GM23338 (cell line): ENCODE results near the gene SLC25A42. TPM values are rescaled to one million over a fixed set of nuclear protein-coding genes. Genes with fewer than 3 reads are reported as not detected.

Experiments used
- CREB1 ChIP-seq: fragments of 250-450 bp; sonication (Bioruptor Pico); IDR thresholded peaks from 2 replicates; pipeline ENCODE4 v1.5.0; 2020; ENCODE audit warnings: low read depth, mild to moderate bottlenecking, moderate library complexity
- CTCF ChIP-seq, 2 experiments: fragments of 200-600 bp in 1 of 2; sonication (generic) in 1 of 2; conservative IDR thresholded peaks; 2 replicates each; pipeline versions ENCODE4 v1.5.1 to v1.6.1; 2016 to 2017; ENCODE audit warnings: antibody characterized with exemption in 2 of 2, low read depth in 2 of 2, mild to moderate bottlenecking in 2 of 2, moderate library complexity in 1 of 2
- ETS1 ChIP-seq: IDR thresholded peaks from 2 replicates; pipeline ENCODE4 v1.6.1; 2016; ENCODE audit warnings: antibody characterized with exemption
- EZH2 ChIP-seq: fragments of 200-600 bp; sonication (generic); IDR thresholded peaks from one replicate; pipeline ENCODE4 v1.8.0; 2017; ENCODE audit warnings: antibody characterized with exemption, mild to moderate bottlenecking, low read depth; ENCODE audit not compliant: unreplicated experiment
- EZH2phosphoT487 ChIP-seq: fragments of 200-600 bp; sonication (generic); IDR thresholded peaks from one replicate; pipeline ENCODE4 v1.8.1; 2018; ENCODE audit warnings: antibody characterized with exemption; ENCODE audit not compliant: unreplicated experiment
- JUNB ChIP-seq: IDR thresholded peaks from one replicate; pipeline ENCODE4 v1.6.1; 2016; ENCODE audit warnings: antibody characterized with exemption; ENCODE audit not compliant: unreplicated experiment
- NANOG ChIP-seq: IDR thresholded peaks from 2 replicates; pipeline ENCODE4 v1.6.1; 2016; ENCODE audit warnings: antibody characterized with exemption, borderline replicate concordance
- STAT1 ChIP-seq: IDR thresholded peaks from one replicate; pipeline ENCODE4 v1.6.1; 2016; ENCODE audit warnings: antibody characterized with exemption; ENCODE audit not compliant: unreplicated experiment
- ZNF114 ChIP-seq: fragments of 250-450 bp; sonication (Bioruptor Pico); IDR thresholded peaks from 2 replicates; pipeline ENCODE4 v1.5.0; 2020; ENCODE audit warnings: mild to moderate bottlenecking, moderate library complexity
- ZNF331 ChIP-seq: fragments of 250-450 bp; sonication (Bioruptor Pico); IDR thresholded peaks from 2 replicates; pipeline ENCODE4 v1.5.0; 2020; ENCODE audit warnings: low read depth, mild to moderate bottlenecking, moderate library complexity
- ZNF462 ChIP-seq: fragments of 250-450 bp; sonication (Bioruptor Pico); IDR thresholded peaks from 2 replicates; pipeline ENCODE4 v1.5.0; 2020; ENCODE audit warnings: mild to moderate bottlenecking, moderate library complexity
- polyA plus RNA-seq: library from polyadenylated mRNA; unstranded; fragments of >200 nt; fragmentation: Nextera tagmentation; extraction: Ambion mirVana; gene quantifications from 2 replicates; pipeline ENCODE4 v1.2.1, GENCODE V29; 2016
- total RNA-seq: library from RNA; depleted of rRNA; stranded (reverse); fragments of >200 nt; shearing (Covaris generic); gene quantifications from 2 replicates; pipeline ENCODE4 v1.2.3, GENCODE V29; 2014

The SLC25A42 gene
- total and polyA plus RNA-seq, 2 experiments from 2014 or later, result 7.3 to 7.6 TPM

- TF ChIP-seq ZNF462 (no peak), ETS1 (no peak), ZNF114 (CRISPR knock-in tag) (no peak), STAT1 (no peak), EZH2 (no peak), EZH2phosphoT487 (no peak), JUNB (no peak), CREB1 (CRISPR knock-in tag) (no peak), NANOG (no peak), CTCF (conservative IDR thresholded peaks at IDR 0.05; ENCODE audit: low read depth in 2 of 2) (no peak), ZNF331 (CRISPR knock-in tag) (no peak)
Measured at GRCh38 chr19:19062454-19063182, 1.2 kb upstream of the SLC25A42 start (continued).
